SW480 (cell line): Measurements from ENCODE around the gene RIN2.
"Not testable (repeated sequence)": the region's sequence is repeated elsewhere in the genome, so short reads cannot be mapped to it uniquely, and the experiment has no call there.

Experiments
- DNase-seq: peaks from one replicate; pipeline ENCODE4 v3.0.0-alpha.2; 2016; ENCODE audit warnings: low spot score

RIN2 gene

DNA sequence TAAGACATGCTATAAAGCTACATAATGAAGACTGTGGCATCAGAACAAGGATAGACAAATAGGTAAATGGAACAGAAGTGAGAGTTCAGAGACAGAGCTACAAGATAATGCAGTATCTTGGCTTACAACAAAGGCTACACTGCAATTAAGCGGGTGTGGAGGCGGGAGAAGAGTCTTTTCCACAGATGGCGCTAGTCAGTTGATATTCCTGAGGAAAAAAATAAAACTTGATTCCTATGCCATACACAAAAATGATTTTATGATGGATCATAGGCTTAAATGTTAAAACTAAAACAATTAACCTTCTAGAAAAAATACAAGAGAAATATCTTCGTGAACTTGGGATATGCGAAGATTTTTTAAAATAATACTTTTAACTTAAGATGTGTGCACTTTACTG is 31.0 kb downstream of the RIN2 start:
- DNase-seq = no peak

DNA sequence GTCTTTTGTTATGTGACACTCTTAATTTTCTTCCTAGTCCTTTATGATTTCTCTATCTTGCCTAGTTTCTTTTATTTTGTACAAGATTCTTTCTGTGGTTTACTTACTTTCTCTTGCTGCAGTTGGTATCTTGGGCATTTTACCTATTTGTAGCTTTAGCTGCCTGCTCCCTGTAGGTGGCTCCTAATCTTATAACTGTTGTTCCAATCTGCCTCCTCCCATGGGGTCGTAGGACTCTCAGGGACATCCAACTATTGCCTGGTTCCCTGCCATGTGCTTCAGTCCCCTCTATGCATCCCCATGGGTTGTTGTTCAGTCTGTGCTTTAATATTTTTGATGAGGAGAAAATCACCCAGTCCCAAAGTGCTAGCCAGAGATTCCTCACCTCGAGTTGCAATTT is 31.4 kb downstream of the RIN2 start:
- no peak for DNase-seq

DNA sequence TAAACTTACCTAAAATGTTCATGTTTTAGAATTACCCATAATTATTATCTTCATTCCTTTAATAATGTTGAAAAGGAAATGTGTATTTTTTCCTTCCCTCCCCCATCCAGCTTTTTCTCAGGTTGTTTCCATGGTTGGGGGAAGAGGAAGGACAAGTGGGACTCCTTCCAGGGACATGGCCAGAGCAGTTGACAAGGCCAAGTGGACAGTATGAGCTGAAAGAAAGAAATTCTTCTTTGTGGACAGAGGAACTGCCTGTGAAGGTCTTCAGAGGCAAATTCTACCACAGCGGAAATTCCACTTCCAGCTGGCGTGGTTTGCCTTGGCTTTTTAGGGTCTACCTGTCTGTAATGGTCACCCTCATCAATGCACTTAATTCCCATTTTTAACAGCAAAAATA is 33.8 kb downstream of the RIN2 start:
- no peak for DNase-seq

DNA sequence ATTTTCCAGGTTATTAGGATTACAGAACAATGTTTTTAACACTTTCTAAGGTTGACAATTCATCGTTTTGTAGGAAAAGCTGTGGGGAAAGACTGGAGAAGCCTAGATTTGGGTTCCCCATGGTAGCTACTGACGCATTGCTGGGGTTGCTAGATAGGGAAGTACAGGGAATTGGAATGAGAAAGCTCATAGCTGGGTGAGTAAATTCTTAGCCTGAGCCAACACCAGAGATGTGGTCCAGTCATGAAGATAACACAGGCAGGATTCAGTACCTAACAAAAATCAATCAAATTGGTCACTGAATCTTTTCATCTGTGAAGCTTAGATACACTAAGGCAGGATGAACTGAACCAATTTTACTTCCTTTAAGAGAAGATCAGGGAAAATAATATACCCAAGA is 35.7 kb downstream of the RIN2 start:
- no peak for DNase-seq

DNA sequence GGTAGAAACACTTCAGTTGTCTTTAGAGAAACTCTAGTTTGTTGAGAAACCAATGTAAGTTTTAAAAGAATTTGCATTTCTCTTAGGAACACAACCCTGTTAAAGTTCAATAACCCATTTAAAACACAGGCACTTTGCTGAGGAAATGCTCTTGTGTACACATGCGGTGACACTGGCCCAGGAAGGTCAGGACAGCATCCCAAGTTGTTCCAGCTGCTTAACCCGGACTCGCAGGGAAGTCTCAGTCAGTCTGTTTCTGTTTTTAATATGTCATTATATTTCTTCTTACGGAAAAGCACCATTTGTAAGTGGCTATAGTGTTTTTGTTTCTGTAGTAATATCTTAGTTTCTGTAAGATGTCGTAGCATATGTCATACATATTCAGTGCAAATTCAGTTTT is 36.9 kb downstream of the RIN2 start:
- DNase-seq = no peak

DNA sequence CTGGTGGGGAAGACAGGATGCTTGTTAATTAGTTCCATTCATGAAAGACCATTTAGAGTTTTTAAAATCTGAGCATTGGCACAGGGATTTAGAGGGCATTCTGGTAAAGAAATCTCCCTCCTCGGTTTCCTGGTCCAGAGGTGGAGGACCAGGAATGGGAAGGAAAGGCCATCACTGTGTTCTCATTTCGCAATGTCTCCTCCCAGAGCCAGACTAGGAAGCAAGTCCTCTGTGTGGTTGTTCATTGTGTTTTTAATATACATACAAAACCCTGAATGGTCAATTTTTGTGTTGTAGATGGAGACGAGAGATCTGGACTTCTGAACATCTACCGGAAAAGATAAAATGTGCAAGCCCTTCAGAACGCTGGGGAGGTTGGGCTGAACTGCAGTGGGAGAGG is 41.3 kb downstream of the RIN2 start:
- DNase-seq = no peak

DNA sequence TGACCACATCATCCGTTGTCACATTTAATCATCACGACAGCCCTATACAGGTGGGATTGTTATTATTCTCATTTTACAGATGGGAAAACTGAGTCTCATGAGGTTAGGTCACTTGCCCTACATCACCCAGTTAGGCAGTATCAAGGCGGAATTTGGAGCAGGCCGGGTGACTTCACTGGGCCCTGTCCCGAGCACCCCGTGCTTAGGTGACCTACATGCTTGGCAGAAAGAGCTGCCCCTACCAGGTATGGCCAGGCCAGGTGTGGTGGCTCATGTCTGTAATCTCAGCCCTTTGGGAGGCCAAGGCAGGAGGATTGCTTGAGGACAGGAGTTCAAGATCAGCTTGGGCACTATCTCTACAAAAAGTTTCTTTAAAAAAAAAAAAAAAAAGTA is 44.0 kb downstream of the RIN2 start:
- no peak for DNase-seq

DNA sequence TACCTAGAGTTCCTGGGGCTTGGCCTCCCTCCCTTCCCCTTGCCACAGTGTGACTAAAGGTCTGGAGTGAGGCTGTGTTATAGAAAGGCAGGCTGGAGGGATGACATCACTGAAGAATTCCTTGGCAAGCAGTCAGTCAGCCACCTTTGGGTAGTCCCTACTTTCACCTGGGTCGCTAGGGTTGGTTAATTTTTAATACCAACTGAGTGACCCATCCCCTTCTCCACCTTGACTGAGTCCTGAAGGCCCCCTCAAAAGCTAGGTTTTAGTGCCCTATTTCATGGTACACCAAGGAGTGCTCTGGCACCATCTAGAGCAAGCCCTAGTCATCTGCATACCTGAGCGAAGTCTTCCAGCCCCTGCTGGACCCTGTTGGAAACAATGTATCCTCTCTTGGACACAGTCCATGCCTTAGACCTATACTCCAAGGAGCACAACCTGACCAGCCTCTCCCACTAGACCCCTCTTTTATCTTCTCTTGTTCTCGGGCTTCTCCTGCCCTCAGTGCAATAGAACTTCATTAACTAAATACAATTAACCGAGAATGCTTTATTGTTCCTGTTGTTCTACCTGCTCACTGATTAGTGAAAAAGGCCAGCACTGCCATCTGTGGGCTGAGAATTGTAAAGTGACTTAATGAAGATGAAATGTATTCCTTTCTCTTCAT is 44.6 kb downstream of the RIN2 start:
- peak; percentile 67 for DNase-seq

DNA sequence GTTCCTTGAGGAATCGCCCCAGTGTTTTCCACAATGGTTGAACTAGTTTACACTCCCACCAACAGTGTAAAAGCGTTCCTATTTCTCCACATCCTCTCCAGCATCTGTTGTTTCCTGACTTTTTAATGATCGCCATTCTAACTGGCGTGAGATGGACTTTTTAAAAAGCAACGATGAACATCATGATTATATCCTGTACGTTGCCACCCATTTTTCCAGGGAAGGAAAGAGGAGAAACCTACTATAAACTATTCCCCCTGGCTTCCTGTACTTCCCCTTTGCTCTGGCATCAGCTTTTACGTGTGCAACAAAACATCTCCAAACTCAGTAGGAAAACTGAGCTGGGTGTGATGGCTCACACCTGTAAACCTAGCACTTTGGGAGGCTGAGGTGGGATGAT is 48.2 kb downstream of the RIN2 start:
- not testable (repeated sequence) for DNase-seq

DNA sequence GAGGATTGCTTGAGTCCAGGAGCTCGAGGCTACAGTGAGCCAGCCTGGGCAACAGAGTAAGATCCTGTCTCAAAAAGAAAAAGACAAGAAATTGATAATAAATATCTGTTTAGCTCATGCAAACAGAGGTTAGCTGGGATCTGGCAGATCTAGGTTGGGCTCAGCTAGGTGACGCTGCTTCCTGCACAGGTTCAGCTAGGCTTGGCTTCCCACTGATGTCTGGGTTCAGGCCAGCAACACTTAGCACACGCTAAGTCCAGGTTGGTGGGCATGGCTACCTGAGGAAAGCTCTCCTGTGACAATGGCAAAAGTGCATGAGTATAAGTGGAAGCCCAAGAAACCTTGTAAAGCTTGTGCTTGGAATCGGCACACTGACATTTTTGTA is 48.7 kb downstream of the RIN2 start:
- no peak for DNase-seq

DNA sequence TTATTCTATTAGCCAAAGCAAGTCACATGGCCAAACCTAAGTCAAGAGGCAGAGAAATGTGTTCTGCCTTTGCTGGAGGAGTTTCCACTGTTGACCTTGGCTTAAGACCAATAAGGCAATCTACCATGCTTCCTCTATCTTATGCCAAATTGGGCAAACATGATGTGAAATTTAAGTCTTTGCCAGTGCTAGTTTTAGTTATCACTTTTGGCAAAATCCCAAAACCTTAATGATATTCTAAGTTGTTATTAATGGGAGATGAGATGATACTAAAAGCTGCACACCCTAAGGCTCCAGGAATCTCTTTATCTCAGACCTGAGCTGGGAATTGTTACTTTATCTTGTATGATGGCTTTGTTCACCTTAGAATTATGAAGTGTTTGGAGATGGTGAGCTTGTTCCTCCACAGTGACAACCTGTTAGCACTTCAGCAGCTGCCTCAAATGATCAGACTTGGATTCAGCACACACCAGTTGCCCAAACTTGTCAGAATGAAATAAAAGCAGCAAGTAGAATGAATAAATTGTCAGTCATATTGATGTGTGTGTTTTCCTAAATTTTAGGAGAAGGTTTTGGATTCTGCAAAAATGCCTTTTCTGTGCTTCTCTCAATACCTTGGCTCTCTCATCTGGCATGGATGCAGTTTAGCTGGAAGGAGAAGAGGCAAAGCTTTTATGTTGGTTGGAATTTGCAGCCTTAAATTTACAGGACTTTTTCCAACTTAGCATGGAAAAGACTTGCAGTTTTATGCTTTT is 49.3 kb downstream of the RIN2 start:
- no peak for DNase-seq
